LNCAP (cell line): ENCODE results near the gene RHEB.

Experiments
- TF ChIP-seq, protein P1 (sequence below): fragments of 450-650 bp; IDR thresholded peaks from 2 replicates; pipeline ENCODE4 v1.5.1; 2017; ENCODE audit warnings: mild to moderate bottlenecking

Gene RHEB

DNA sequence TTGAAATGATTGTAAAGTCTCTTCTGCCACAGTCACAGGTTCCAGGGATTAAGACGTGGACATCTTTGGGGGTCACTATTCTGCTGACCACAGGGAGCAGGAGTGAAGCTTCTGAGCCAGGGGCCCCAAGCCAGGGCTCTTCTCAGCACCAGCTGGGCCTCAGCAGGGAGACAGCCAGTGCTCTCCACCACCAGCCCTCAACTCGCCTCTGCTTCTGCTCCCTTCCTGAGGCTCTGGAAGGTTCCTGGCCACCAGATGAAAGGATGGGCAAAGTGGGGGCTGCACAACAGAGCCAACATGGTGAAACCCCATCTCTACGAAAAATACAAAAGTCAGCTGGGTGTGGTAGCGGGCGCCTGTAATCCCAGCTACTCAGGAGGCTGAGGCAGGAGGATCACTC, 68.5 kb downstream of the RHEB start:
- TF ChIP-seq, protein P1, sequence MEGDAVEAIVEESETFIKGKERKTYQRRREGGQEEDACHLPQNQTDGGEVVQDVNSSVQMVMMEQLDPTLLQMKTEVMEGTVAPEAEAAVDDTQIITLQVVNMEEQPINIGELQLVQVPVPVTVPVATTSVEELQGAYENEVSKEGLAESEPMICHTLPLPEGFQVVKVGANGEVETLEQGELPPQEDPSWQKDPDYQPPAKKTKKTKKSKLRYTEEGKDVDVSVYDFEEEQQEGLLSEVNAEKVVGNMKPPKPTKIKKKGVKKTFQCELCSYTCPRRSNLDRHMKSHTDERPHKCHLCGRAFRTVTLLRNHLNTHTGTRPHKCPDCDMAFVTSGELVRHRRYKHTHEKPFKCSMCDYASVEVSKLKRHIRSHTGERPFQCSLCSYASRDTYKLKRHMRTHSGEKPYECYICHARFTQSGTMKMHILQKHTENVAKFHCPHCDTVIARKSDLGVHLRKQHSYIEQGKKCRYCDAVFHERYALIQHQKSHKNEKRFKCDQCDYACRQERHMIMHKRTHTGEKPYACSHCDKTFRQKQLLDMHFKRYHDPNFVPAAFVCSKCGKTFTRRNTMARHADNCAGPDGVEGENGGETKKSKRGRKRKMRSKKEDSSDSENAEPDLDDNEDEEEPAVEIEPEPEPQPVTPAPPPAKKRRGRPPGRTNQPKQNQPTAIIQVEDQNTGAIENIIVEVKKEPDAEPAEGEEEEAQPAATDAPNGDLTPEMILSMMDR = no peak

DNA sequence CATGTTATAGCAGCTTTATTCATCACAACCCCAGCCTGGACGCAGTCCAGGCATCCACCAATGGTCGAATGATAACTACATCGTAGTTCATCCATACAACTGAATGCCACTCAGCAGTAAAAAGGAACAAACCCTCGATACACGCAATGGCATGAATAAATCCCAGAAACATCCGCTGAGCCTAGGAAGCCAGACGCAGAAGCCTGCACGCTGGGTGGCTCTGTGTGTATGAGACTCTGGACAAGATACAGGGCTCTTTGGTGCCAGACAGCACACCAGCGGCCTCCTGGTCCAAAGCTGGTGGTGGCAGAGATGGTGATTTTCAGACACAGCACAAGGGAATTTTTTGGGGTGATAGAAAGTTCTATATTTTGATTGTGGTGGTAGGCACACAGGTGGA, 69.7 kb downstream of the RHEB start:
- TF ChIP-seq, protein P1 = no peak

GRCh38 chr7:151448261-151449252, 71.1 kb downstream of the RHEB start:
- TF ChIP-seq, protein P1 = peak; percentile 69

- TF ChIP-seq, protein P1 = no peak
Measured at GRCh38 chr7:151447901-151448260, 71.8 kb downstream of the RHEB start.

DNA sequence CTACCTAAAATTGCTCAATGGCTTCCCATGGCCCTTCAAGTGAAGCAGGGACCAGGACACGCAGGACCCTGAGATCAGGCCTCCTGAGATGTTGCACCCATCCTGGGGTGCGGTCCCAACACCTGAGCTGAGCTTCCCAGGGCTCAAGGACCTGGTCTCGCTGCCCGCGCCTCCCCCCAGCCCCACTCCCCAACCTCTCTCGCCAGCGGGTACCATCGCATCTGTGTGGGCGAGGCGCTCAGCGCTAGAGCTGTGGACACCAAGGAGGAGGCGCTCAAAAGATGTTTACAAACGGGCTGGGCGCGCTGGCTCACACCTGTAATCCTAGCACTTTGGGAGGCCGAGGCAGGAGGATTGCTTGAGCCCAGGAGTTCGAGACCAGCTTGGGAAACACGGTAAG, 72.4 kb downstream of the RHEB start:
- TF ChIP-seq, protein P1 = no peak

DNA sequence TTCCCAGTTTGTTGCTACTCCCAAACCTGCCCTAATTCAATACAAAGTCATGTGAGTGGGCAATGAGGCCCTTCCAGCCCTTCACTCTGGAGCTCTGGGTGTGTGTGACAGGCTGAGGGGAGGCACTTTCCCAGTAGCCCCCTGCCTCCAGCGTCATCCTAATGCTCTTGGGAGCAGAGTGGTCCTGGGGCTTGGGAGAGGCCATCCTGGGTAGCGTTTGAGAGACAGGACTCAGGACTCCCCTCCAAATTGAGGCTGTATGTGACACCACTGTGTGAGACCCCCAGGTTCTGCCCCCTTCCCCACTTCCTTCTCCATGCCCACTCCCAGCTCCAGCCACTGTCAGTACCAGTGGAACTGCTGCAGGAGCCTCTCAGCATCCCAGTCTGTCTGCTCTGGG, 73.3 kb downstream of the RHEB start:
- TF ChIP-seq, protein P1 = no peak

GRCh38 chr7:151444632-151445031, 75.1 kb downstream of the RHEB start:
- TF ChIP-seq, protein P1 = no peak
